OCI-LY3 (cell line): Measurements from ENCODE around the gene ZNF80.

ENCODE experiments used
- H2AFZ ChIP-seq: fragments of 200-600, 300-600 bp; shearing (Covaris generic); 2 replicates; pipeline ENCODE4 v1.6.0; 2014; ENCODE audit warnings: antibody characterized with exemption, low read depth, low read length
- H3K27ac ChIP-seq: fragments of 200-600, 300-600 bp; sonication (generic); 2 replicates; pipeline ENCODE4 v1.5.1; 2014; ENCODE audit warnings: mild to moderate bottlenecking, low read length, moderate library complexity, mixed read lengths
- H3K27me3 ChIP-seq: fragments of 200-600, 300-600 bp; sonication (generic); 2 replicates; pipeline ENCODE4 v1.6.1; 2014; ENCODE audit warnings: low read depth, low read length, mixed read lengths
- H3K36me3 ChIP-seq: fragments of 200-600, 300-600 bp; sonication (generic); replicated peaks from 2 replicates; pipeline ENCODE3; 2014; ENCODE audit warnings: low read depth, low read length, mixed read lengths
- H3K4me1 ChIP-seq: fragments of 300-600, 200-600 bp; sonication (generic); 2 replicates; pipeline ENCODE4 v1.6.1; 2014; ENCODE audit warnings: low read length, mixed read lengths
- H3K4me2 ChIP-seq: fragments of 200-600, 300-600 bp; sonication (generic); 2 replicates; pipeline ENCODE4 v1.6.1; 2014; ENCODE audit warnings: low read length, mixed read lengths
- H3K4me3 ChIP-seq: fragments of 300-600, 200-600 bp; sonication (generic); 2 replicates; pipeline ENCODE4 v1.5.1; 2014; ENCODE audit warnings: antibody characterized with exemption, mild to moderate bottlenecking, low read length, moderate library complexity
- H3K79me2 ChIP-seq: fragments of 300-600, 200-600 bp; shearing (Covaris generic); 2 replicates; pipeline ENCODE4 v1.6.1; 2014; ENCODE audit warnings: mild to moderate bottlenecking, low read length, mixed read lengths
- H3K9ac ChIP-seq: fragments of 300-600, 200-600 bp; shearing (Covaris generic); 2 replicates; pipeline ENCODE4 v1.6.0; 2014; ENCODE audit warnings: mild to moderate bottlenecking, low read length, moderate library complexity
- H3K9me3 ChIP-seq: fragments of 200-600, 300-600 bp; shearing (Covaris generic); 2 replicates; pipeline ENCODE4 v1.6.1; 2014; ENCODE audit warnings: low read length, mixed read lengths; ENCODE audit not compliant: insufficient read depth
- H4K20me1 ChIP-seq: fragments of 200-600, 300-600 bp; sonication (generic); 2 replicates; pipeline ENCODE4 v1.6.1; 2016; ENCODE audit warnings: low read length, mixed read lengths; ENCODE audit not compliant: insufficient read depth
- EZH2phosphoT487 ChIP-seq: fragments of 200-600 bp; shearing (Covaris generic); IDR thresholded peaks from 2 replicates; pipeline ENCODE4 v1.6.1; 2018; ENCODE audit warnings: antibody characterized with exemption, mixed run types, low read depth
- TF ChIP-seq, protein P1 (sequence below): fragments of 200-600, 300-600 bp; sonication (generic); IDR thresholded peaks from 2 replicates; pipeline ENCODE4 v1.5.1; 2014; ENCODE audit warnings: antibody characterized with exemption, low read length, low read depth

The ZNF80 gene

DNA sequence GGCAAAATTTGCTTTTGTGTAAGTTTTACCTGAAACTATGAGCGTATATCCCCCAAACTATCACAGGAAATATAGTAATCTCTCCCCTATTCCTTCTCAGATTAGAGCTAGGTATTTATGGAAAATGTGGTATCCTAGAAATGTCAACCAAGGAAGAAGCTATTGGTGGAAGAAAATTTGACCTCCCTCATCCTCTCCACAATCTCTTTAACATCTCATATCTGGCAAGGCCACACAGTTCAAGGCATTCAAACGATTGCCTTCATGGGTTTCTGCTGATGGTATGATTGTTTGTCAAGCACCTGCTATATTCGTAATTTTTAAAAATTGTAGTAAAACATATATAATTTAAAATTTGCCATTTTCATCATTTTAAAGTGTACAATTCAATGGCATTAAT, 31.0 kb downstream of the ZNF80 start:
- Histone ChIP-seq H3K4me2 (no peak overlapping the region), H3K27ac (no peak overlapping the region), H3K79me2 (no peaks in the 10 kb centered on the region), H4K20me1 (no peaks in the 10 kb centered on the region), H3K9me3 (no peaks in the 10 kb centered on the region), H3K4me3 (no peak overlapping the region), H2AFZ (no peak overlapping the region), H3K36me3 (no peaks in the 10 kb centered on the region), H3K9ac (no peak overlapping the region), H3K4me1 (peaks cover 34% of the 10 kb centered on the region), H3K27me3 (peaks cover 17% of the 10 kb centered on the region)
- TF ChIP-seq EZH2phosphoT487 = no peak
- TF ChIP-seq, protein P1, sequence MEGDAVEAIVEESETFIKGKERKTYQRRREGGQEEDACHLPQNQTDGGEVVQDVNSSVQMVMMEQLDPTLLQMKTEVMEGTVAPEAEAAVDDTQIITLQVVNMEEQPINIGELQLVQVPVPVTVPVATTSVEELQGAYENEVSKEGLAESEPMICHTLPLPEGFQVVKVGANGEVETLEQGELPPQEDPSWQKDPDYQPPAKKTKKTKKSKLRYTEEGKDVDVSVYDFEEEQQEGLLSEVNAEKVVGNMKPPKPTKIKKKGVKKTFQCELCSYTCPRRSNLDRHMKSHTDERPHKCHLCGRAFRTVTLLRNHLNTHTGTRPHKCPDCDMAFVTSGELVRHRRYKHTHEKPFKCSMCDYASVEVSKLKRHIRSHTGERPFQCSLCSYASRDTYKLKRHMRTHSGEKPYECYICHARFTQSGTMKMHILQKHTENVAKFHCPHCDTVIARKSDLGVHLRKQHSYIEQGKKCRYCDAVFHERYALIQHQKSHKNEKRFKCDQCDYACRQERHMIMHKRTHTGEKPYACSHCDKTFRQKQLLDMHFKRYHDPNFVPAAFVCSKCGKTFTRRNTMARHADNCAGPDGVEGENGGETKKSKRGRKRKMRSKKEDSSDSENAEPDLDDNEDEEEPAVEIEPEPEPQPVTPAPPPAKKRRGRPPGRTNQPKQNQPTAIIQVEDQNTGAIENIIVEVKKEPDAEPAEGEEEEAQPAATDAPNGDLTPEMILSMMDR = no peak

DNA sequence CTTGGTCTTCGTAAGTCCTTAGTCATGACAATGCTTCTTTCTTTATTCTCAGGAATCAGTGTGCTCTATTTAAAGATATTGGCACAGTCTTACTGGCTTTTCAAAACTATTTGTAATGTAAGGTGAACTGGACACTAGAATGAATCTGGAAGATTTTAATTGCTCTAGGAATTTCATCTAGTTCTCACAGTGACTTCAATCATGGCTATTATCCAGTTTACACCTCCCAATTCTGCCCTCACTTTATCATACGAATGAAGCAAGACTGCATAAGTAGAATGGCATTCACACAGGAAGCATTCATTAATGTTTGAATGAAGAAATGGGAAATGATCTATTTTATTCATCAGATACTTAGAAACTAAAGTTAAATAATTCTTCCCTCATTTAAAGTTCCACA, 31.8 kb downstream of the ZNF80 start:
- no peak overlapping the region for H3K27ac ChIP-seq
- no peaks in the 10 kb centered on the region for H3K79me2 ChIP-seq
- no peak overlapping the region for H3K9ac ChIP-seq
- H4K20me1 ChIP-seq = no peaks in the 10 kb centered on the region
- peaks cover 31% of the 10 kb centered on the region for H3K4me1 ChIP-seq
- no peak overlapping the region for H3K4me2 ChIP-seq
- H3K9me3 ChIP-seq = no peaks in the 10 kb centered on the region
- no peak overlapping the region for H2AFZ ChIP-seq
- TF ChIP-seq, protein P1 = no peak
- TF ChIP-seq EZH2phosphoT487 = no peak
- no peaks in the 10 kb centered on the region for H3K36me3 ChIP-seq
- no peak overlapping the region for H3K4me3 ChIP-seq
- H3K27me3 ChIP-seq = peaks cover 17% of the 10 kb centered on the region

DNA sequence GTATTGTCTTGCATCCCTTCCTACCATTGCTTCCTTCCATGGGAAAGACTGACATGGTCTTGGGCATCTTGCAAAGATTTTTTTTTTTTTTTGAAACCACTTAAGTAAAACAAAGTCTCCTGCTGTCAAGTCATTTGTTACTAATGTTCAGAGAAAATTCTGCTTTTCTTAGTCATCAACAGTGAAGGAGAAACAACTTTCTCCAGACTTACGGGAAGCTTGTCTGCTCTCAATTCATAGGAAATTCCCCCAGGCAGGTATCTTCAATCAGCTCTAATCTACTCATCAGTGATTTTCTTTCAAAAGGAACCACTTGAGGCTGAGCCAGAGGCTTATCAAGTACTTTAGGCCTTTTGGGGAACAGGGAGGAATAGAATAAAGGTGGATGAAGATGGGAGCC, 42.6 kb downstream of the ZNF80 start:
- no peak for TF ChIP-seq EZH2phosphoT487
- TF ChIP-seq, protein P1 = no peak
- Histone ChIP-seq H3K9me3 (no peaks in the 10 kb centered on the region), H4K20me1 (no peaks in the 10 kb centered on the region), H3K9ac (no peak overlapping the region), H3K36me3 (no peaks in the 10 kb centered on the region), H3K79me2 (no peaks in the 10 kb centered on the region), H3K27ac (no peak overlapping the region), H3K4me3 (no peak overlapping the region), H3K4me2 (no peak overlapping the region), H3K27me3 (no peaks in the 10 kb centered on the region), H2AFZ (no peak overlapping the region), H3K4me1 (no peaks in the 10 kb centered on the region)

DNA sequence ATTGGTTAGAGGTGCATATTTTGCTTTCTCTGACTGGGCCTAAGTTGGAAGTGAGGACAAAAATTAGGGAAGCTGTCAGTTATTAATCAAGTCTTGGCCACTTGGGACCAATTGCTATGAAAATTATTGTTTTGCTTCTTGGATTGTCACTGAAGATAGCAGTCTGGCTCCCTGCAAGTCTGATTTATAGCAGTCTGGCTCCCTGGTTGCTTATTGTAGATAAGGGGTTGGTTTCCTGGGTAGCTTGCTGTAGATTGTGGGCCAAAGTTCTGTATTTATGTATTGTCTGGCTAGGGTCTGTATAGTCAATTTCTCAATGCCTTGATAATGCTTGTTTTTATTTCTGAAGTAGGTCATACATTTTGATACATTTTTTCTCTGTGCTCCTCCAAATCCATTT, 45.2 kb downstream of the ZNF80 start:
- Histone ChIP-seq H3K27ac (no peak overlapping the region), H3K79me2 (no peaks in the 10 kb centered on the region), H4K20me1 (no peaks in the 10 kb centered on the region), H3K36me3 (no peaks in the 10 kb centered on the region), H3K4me2 (no peak overlapping the region), H3K9ac (no peak overlapping the region), H2AFZ (no peak overlapping the region), H3K27me3 (0 out of 2 replicates have a peak, but pooled peaks cover 3% of the 10 kb centered on the region), H3K4me1 (no peaks in the 10 kb centered on the region), H3K4me3 (no peak overlapping the region), H3K9me3 (no peaks in the 10 kb centered on the region)
- TF ChIP-seq EZH2phosphoT487 = no peak
- TF ChIP-seq, protein P1 = no peak
